Stimulated activated CD4-positive, alpha-beta T cell treated with anti-CD3 and anti-CD28 coated beads, Interleukin-15, amount 100 ng/mL, for 1 hour (primary cell): ENCODE measurements around the gene LGR6.
A peak's percentile ranks its signal among the peaks of the same experiment; 100 is the strongest.

ENCODE experiments used
- DNase-seq, 2 donors: peaks; one replicate each; pipeline ENCODE4 v3.0.0-alpha.2; 2020; ENCODE audit warnings: low read depth in 1 of 2, low spot score in 1 of 2

Gene LGR6

DNA sequence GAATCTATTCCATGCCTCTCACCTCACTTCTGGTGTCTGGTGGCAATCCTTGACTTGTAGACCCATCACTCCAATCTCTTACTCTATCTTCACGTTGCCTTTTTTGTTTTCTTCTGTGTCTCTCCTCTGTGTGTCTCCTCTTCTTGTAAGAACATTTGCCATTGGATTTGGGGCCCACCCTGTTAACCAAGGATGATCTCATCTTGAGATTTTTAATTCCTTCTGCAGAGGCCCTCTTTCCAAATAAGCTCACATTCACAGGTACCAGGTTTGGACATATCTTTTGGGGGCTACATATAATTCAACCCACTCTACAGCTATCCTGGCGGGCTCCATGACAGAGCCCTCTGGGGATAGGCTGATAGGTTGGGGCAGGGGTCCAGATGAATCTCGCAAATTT is 92.3 kb downstream of the LGR6 start:
- DNase-seq, result no peak

DNA sequence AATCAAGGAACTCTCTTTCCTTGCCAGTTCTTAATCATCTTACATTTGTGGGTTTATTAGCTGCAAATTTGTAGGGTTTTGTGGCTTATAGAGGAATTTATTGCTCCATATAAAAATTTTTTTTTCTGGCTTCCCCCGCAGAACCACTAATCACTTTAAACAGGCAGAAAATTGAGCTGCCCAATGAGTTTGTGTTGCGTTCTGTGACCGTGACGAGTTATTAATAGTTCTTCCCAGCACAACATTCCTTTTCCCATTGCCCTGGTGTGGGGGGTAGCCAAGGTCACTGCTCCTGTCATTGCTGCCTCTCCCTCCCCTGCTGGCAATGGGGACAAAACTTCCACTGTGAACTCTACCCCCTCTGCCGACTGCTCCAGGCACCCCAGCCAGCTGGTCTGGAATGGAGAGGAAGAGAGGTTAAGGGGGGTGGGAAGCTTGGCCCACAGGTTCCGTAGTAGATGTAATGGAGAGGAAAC is 93.1 kb downstream of the LGR6 start:
- DNase-seq, result no peak

DNA sequence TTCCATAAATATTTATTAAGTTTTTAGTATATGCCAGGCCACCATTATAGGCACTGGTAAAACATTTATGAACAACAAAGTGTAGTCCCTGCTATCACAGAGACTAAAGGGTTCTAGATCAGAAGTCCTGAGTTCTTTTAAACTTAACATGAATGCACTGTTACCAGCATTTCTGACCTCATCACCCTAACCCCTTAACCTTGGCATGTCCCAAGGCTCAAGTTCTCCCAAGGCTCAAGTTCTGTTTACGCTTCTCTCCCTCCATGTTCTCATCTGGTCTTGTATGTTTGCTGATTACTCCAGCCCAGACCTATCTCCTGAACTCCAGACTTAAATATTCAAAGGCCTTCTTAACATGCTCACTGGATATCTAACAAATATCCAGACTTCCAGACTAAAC is 93.6 kb downstream of the LGR6 start:
- no peak for DNase-seq

DNA sequence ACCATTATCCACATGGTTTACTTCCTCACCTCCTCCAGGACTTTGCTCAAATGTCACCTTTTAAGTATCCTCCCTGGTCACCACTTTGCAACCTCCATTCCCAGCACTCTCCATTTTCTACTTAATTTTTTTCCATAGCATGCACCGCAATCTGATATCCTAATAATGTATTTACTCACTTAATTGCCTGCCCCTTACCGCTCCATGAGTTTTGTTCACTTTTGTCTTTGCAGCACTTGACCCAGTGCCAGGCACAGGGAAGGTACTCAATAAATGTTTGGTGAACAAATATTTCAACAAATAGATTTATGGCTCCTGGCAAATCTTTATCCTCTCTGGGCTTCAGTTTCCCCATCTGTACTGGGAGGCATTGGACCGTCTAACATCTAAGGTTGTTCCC is 94.6 kb downstream of the LGR6 start:
- DNase-seq, result no peak

DNA sequence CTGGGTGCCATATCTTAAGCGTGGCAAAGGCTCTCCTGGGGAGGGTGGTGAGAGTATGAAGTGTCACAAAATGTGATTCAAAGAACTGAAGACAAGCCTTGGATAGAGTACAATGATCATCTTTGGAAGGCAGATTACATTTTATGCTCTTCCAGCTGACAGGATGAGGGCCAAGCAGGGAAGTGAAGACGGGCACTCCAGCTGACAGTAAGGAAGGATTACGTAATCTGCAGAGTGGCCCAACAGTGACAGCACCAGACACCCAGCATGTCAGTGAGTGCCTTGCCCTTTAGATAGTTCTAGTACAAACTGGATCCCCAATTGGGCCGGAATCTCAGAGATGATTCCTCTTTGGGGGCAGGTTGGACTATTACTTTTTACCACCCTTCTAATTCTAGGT is 95.4 kb downstream of the LGR6 start:
- no peak for DNase-seq

DNA sequence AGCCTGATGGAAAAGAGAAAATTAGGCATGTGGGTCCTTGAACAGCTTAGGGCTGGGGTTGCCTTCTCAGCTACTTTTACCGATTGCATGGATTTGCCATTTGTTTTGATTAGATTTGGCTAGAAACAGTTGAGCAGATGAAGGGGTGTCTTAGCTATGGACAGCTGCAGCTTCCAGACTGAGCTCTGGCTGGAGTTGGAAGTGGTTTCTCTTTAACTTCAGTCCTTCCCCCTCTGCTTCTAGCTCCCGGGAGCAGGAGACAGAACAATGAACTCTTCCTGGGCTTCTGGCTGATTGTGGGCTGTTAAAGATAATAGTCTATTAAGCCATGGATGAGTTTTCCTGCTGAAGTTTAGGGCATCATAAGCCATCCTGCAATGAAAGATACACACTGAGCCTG is 97.4 kb downstream of the LGR6 start:
- DNase-seq, result no peak

DNA sequence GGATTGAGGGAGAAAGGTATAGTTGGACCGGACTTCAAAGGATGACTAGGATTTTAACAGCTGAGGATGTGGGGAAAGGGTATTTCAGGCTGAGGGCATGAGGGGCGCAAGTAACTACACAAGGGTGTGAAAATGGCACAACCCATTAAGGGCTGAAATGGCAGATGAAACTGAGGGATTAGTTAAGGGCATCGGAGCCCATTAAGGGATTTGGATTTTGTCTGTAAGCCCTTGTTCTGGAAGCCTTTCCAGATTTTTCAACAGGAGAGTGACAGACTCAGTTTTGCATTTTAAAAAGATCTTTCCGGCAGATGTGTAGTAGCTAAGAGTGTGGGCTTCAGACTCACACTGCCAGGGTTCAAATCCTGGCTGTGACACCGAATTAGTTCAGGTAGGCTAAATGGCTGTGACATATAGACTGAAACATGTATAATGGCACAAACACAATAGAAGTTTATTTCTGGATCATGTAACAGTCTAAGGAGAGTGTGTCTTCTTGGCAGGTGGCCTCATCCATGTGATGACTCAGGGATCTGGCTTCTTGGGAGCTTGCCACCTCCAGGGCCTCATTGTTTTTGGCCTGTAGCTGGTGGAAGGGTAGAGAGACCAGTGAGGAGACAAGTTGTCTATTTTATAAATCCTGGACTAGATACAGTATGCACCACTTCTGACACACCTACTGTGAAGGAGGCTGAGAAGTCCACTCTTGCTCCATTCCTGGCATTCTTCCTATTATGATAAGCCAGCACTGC is 98.5 kb downstream of the LGR6 start:
- no peak for DNase-seq

DNA sequence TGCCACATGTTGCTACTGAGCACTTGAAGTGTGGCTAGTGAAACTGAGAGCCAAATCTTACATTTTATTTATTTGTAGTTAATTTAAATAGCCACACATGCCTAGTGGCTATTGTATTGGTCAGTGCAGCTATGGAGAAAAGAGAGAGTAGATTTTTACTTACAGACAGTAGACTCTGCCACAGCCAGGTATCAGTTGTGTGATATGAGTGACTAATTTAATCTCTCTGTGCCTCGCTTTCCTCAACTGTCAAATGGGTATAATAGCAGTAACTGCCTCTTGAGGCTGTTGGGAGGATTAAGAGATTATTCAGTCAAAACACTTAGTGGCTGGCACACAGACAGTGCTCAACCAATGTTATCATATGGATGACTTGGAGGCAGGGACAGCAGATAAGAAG is 99.2 kb downstream of the LGR6 start:
- DNase-seq, result no peak

DNA sequence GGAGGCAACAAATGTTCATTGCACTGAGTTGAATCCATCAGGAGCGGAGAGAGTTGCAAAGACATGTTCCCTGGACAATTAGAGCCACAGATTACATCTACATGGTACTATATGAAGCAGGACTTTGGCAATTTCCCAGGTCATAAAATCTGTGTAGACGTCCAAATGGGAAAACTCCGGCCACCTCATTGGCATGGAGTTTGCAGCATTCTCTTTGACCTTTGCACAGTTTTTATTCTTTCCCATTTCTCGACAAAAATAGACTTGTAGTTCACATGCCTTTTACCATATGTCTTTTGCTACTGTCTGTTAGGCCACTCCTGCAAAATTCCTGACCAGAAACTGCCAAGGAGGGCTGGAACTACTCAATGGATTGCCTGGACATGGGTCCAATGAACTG is 100.0 kb downstream of the LGR6 start:
- no peak for DNase-seq

DNA sequence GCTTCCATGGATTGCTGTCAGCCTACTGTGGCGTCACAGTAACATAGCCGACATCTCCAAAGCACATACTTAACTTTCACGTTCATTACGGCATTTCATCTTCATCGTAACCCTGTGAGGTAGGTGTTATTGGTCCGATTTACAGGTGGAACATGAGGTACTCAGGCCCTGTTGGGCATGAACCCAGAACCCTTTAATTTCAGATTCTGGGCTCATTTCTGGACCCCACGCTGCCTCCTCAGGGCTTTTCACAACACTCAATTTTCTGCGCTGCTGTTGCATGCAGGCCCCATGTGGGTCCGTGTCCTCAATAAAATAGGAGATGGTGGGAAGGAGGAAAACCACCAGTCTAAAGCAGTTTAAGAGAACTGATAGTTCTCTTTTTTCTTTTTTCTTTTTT is 108.6 kb downstream of the LGR6 start:
- DNase-seq, result no peak

DNA sequence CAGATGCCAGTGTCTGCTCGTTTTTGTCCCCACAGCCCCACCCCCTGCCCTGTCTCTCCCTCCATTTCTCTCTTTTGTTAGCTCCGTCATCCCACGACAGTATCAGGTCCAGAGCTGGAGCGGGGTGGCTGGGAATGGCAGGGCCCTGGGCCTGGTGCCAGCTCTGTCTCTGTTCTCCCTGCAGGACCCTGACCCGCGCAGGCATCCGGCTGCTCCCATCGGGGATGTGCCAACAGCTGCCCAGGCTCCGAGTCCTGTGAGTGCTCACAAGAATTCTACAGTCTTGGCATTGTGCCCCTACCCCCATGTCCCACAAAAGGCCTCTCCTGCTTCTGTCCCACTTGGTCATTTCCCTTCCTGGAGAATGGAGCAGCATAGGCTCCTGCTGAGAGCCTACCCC is 110.8 kb downstream of the LGR6 start:
- DNase-seq, result no peak

DNA sequence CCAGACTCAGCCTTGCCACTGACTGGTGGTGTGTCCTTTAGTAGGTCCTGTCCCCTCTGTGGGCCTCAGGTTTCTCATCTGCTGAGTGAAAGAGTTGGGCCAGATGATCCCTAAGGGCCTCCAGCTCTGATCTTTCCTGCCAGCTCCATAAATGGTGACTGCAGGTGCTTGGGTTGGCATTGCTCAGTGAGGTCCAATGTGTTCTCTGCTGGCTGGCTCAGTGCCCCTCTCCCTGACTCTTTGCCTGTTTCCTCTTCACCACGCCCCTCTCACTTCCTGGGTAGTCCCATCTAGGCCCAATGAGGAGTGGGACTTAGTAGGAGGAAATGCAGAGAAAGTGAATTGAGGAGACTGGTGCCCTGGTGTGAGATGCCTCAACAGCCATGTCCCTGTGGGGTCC is 111.6 kb downstream of the LGR6 start:
- DNase-seq, result no peak

DNA sequence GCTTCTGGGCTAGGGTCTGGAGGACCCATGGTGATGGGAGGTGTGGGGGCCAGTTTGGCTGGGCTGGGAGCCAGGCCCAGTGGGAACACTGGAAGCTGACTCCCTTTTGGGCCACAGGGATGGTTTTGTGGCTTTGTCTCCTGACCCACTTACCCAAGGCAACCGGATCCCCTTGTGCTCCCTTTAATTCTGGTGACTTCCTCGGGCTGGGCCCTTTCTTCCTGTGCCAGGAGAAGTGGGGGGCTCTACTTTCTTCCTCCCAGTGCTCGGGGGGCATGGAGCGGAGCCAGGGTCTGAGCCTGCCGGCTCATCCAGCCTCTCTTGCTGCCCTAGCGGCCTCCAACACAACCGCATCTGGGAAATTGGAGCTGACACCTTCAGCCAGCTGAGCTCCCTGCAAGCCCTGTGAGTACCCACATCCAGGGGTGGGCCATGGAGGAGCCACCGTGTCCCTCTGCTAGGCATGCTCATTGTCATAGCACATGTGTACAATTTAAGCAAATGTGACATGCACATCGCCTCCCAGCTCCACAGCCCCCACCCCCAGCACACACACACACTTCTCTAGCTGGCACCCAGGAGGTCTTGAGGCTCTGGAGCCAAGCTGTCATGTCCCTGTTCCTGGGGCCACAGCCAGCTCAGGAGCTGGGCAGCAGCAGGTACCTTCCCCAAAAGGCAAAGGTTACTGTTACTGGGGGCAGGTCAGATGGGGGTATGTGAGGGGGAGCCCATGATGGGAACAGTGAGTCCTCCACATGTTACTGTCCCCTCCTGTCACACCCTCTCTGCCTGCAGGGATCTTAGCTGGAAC is 113.1 kb downstream of the LGR6 start:
- DNase-seq, result no peak

DNA sequence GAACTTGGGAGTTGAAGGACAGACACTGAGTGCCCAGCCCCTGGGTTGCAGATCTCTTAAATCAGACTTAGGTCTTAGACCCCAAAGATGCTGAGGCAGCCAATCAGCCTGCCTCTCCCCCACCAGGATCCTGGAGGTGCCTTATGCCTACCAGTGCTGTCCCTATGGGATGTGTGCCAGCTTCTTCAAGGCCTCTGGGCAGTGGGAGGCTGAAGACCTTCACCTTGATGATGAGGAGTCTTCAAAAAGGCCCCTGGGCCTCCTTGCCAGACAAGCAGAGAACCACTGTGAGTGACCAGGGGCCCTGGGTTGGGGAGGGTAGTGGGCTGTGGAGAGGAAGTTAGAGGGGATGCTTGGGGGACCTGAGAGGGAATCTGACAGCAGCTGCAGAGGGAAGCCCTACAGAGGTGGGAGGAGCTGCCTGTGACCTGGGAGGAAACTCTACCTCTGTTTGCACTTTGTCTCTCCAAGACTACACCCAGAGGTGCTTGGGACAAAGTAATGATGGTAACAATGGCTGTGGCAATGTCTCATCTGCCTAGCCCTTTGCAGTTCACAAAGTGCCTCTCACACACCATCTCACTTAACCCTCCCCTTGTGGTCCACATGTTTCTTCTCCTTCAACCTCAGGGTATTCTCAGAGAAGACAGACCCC is 116.6 kb downstream of the LGR6 start:
- no peak for DNase-seq

DNA sequence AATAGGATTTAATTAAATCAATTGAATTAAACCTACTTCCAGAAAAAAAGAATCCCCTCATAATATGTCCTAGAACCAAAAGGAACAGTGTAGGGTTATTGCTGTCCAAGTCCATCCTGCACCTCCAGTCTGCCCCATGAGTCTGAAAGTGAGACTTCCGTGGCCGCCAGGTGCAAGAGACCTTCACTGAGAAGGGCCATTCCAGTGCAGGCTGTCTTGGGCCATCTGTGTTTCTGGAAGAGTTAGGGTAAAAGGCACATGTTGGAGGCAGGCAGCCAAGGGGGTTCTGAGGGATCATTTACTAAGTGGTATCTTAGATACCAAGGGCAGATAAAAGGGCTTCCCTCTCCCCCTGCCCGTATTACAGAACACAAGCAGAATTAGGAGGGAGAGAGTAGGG is 117.1 kb downstream of the LGR6 start:
- no peak for DNase-seq

DNA sequence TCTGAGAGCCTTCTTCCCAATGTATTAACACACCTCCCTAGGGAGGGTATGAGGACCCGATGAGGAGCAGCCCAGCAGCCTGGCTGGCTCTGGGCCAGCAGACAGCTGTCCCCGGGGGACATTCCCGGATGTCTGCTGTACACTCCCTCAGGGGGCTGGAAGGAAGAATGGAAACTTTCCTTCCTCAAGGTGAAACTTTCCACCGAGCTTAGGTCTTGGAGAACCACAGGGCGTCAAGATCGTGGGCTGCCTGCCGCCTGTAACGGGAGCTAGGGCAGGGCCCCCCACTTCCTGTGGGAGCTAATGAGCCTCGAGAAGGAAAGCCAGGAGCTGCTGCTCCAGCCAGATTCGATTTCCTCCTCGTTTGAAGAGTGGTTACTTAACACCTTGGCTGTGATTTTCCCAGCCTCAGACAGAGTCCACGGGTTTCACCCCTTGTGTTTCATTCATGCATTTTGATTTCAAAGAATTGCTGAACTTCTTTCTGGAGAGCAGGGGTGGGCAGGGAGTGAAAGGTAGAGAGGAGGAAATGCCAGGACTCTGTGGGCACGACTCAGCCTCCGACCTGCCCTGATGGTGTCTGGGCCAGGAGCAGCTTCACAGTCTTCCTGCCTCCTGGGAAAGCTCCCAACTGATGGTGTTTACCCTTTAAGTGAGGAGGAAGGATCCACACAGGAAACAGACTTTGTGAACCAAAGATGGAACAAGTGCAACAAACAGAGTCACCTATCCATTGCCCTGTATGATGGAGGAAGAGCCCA is 118.5 kb downstream of the LGR6 start:
- DNase-seq, result no peak

DNA sequence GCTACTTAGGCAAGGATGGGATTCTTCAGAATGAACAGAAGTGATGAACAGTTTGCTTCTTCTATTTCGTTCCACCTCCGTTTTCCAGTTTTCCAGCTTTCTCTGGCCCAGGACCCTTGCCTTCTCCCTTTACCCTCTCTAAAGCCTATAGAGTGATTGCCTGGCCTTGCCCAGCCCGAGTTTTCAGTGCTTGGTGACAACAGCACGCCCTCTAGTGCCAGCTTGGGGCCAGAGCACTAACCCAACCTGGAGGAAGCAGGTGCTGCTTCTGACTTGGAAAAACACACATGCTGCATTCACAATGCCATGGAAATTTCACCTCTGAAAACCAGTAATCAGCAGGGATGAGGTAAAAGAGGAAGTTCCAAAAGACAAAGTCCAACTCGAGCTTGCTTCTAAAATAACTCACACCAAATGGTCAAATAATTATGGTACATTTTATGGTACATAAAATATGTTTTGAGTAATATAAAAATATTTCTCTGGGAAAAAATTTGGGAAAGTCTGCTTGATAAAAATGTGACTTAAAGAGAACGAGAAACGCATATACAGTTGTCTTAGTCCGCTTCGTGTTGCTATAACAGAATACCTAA is 122.1 kb downstream of the LGR6 start:
- peak; percentile 46 to 47 for DNase-seq

DNA sequence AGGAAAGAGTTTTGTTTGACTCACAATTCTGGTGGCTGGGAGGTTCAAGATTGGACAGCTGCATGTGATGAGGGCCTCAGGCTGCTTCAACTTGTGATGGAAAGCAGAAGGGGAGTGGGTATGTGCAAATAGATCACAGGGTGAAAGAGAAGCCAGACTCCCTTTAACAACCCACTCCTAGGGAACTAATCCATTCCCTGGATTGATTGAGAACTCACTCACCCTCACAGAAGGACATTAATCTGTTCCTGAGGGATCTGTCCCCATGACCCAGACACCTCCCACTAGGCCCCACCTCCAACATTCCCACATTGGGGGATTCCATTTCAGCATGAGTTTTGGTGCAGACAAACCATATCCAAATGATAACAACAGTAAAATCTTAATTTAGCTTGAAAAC is 122.6 kb downstream of the LGR6 start:
- no peak for DNase-seq

DNA sequence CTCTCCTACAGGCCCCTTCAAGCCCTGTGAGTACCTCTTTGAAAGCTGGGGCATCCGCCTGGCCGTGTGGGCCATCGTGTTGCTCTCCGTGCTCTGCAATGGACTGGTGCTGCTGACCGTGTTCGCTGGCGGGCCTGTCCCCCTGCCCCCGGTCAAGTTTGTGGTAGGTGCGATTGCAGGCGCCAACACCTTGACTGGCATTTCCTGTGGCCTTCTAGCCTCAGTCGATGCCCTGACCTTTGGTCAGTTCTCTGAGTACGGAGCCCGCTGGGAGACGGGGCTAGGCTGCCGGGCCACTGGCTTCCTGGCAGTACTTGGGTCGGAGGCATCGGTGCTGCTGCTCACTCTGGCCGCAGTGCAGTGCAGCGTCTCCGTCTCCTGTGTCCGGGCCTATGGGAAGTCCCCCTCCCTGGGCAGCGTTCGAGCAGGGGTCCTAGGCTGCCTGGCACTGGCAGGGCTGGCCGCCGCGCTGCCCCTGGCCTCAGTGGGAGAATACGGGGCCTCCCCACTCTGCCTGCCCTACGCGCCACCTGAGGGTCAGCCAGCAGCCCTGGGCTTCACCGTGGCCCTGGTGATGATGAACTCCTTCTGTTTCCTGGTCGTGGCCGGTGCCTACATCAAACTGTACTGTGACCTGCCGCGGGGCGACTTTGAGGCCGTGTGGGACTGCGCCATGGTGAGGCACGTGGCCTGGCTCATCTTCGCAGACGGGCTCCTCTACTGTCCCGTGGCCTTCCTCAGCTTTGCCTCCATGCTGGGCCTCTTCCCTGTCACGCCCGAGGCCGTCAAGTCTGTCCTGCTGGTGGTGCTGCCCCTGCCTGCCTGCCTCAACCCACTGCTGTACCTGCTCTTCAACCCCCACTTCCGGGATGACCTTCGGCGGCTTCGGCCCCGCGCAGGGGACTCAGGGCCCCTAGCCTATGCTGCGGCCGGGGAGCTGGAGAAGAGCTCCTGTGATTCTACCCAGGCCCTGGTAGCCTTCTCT is 124.6 kb downstream of the LGR6 start:
- no peak for DNase-seq
